Measurements from ENCODE around the gene NEGR1. TPM values are rescaled to one million over a fixed set of nuclear protein-coding genes. Genes with fewer than 3 reads are reported as not detected.

Gene NEGR1
- total RNA-seq, 1 donor from 2014 or later: 8.6 TPM

- Histone ChIP-seq H3K27me3 (ENCODE audit: insufficient read depth, low read length) (no peaks in the 10 kb centered on the region), H3K9ac (ENCODE audit: low read length) (no peak overlapping the region), H3K4me2 (ENCODE audit: low read length) (no peak overlapping the region), H3K4me1 (ENCODE audit: insufficient read depth, low read length) (no peaks in the 10 kb centered on the region), H3K4me3 (ENCODE audit: insufficient read depth, low read depth, low read length) (no peak overlapping the region), H2AFZ (ENCODE audit: low read depth, low read length) (no peak overlapping the region), H3K9me3 (ENCODE audit: insufficient read depth, low read depth, low read length) (no peaks in the 10 kb centered on the region), H3K27ac (ENCODE audit: low read depth, low read length) (no peak overlapping the region), H3K36me3 (ENCODE audit: insufficient read depth, low read length) (no peaks in the 10 kb centered on the region), H4K20me1 (ENCODE audit: insufficient read depth, low read length) (no peaks in the 10 kb centered on the region), H3K79me2 (ENCODE audit: insufficient read depth, low read length) (no peaks in the 10 kb centered on the region)
- Mint-ChIP-seq H3K9me3 (ENCODE audit: unreplicated experiment) (peaks cover 8% of the 10 kb centered on the region), H3K27ac (ENCODE audit: unreplicated experiment) (no peak overlapping the region), H3K36me3 (ENCODE audit: low read depth, unreplicated experiment) (no peaks in the 10 kb centered on the region), H3K27me3 (ENCODE audit: low read depth, unreplicated experiment) (no peaks in the 10 kb centered on the region), H3K4me1 (ENCODE audit: low read depth, unreplicated experiment) (peaks cover 6% of the 10 kb centered on the region), H3K4me3 (ENCODE audit: unreplicated experiment) (no peak overlapping the region)
- TF ChIP-seq, protein P1, sequence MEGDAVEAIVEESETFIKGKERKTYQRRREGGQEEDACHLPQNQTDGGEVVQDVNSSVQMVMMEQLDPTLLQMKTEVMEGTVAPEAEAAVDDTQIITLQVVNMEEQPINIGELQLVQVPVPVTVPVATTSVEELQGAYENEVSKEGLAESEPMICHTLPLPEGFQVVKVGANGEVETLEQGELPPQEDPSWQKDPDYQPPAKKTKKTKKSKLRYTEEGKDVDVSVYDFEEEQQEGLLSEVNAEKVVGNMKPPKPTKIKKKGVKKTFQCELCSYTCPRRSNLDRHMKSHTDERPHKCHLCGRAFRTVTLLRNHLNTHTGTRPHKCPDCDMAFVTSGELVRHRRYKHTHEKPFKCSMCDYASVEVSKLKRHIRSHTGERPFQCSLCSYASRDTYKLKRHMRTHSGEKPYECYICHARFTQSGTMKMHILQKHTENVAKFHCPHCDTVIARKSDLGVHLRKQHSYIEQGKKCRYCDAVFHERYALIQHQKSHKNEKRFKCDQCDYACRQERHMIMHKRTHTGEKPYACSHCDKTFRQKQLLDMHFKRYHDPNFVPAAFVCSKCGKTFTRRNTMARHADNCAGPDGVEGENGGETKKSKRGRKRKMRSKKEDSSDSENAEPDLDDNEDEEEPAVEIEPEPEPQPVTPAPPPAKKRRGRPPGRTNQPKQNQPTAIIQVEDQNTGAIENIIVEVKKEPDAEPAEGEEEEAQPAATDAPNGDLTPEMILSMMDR (IDR thresholded peaks at IDR 0.05; ENCODE audit: insufficient read depth, low read depth, low read length): no peak
- no peak for TF ChIP-seq EZH2 (IDR thresholded peaks at IDR 0.05; ENCODE audit: insufficient read depth, low read length)
- FAIRE-seq (no peak), DNase-seq (ENCODE audit: low read depth) (no peak)
Observed at GRCh38 chr1:72140222-72140621, 142.1 kb downstream of the NEGR1 start.

GRCh38 chr1:72137656-72138055, 144.7 kb downstream of the NEGR1 start:
- Mint-ChIP-seq H3K27ac (ENCODE audit: unreplicated experiment) (no peak overlapping the region), H3K36me3 (ENCODE audit: low read depth, unreplicated experiment) (no peaks in the 10 kb centered on the region), H3K9me3 (ENCODE audit: unreplicated experiment) (peaks cover 10% of the 10 kb centered on the region), H3K27me3 (ENCODE audit: low read depth, unreplicated experiment) (no peaks in the 10 kb centered on the region), H3K4me1 (ENCODE audit: low read depth, unreplicated experiment) (peaks cover 6% of the 10 kb centered on the region), H3K4me3 (ENCODE audit: unreplicated experiment) (no peak overlapping the region)
- no peaks in the 10 kb centered on the region for H3K36me3 ChIP-seq (ENCODE audit: insufficient read depth, low read length)
- H3K9ac ChIP-seq (ENCODE audit: low read length): no peak overlapping the region
- H3K27me3 ChIP-seq (ENCODE audit: insufficient read depth, low read length): no peaks in the 10 kb centered on the region
- H3K79me2 ChIP-seq (ENCODE audit: insufficient read depth, low read length): no peaks in the 10 kb centered on the region
- FAIRE-seq (no peak), DNase-seq (ENCODE audit: low read depth) (no peak)
- H3K4me2 ChIP-seq (ENCODE audit: low read length): no peak overlapping the region
- H2AFZ ChIP-seq (ENCODE audit: low read depth, low read length): no peak overlapping the region
- no peaks in the 10 kb centered on the region for H3K4me1 ChIP-seq (ENCODE audit: insufficient read depth, low read length)
- TF ChIP-seq, protein P1 (IDR thresholded peaks at IDR 0.05; ENCODE audit: insufficient read depth, low read depth, low read length): no peak
- no peak for TF ChIP-seq EZH2 (IDR thresholded peaks at IDR 0.05; ENCODE audit: insufficient read depth, low read length)
- H3K27ac ChIP-seq (ENCODE audit: low read depth, low read length): no peak overlapping the region
- H4K20me1 ChIP-seq (ENCODE audit: insufficient read depth, low read length): no peaks in the 10 kb centered on the region
- H3K4me3 ChIP-seq (ENCODE audit: insufficient read depth, low read depth, low read length): no peak overlapping the region
- H3K9me3 ChIP-seq (ENCODE audit: insufficient read depth, low read depth, low read length): no peaks in the 10 kb centered on the region

DNA sequence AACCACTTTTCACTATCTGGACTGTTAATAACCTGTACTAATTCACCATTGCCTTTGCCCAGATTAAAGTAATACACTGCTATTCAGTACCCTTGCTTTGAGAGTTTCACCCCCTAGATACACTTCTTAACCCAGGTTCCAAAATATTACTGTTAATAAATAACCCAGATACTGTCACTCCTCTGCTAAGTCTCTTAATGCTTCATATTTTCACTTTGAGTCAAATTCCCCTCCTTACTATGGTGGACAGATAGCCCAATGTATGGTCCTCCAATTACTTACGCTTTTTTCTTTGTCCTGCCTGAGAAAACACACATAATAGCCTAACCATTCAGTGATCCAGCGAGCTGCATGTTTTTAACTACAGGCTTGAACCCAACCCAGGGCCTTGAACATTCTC, 152.5 kb downstream of the NEGR1 start:
- H3K36me3 ChIP-seq (ENCODE audit: insufficient read depth, low read length): no peaks in the 10 kb centered on the region
- no peak for DNase-seq (ENCODE audit: low read depth)
- no peaks in the 10 kb centered on the region for H4K20me1 ChIP-seq (ENCODE audit: insufficient read depth, low read length)
- H3K27me3 ChIP-seq (ENCODE audit: insufficient read depth, low read length): no peaks in the 10 kb centered on the region
- Mint-ChIP-seq H3K36me3 (ENCODE audit: low read depth, unreplicated experiment) (no peaks in the 10 kb centered on the region), H3K4me3 (ENCODE audit: unreplicated experiment) (no peak overlapping the region), H3K27me3 (ENCODE audit: low read depth, unreplicated experiment) (no peaks in the 10 kb centered on the region), H3K9me3 (ENCODE audit: unreplicated experiment) (peaks cover 2% of the 10 kb centered on the region), H3K27ac (ENCODE audit: unreplicated experiment) (no peak overlapping the region), H3K4me1 (ENCODE audit: low read depth, unreplicated experiment) (no peaks in the 10 kb centered on the region)
- no peak for FAIRE-seq
- H3K4me1 ChIP-seq (ENCODE audit: insufficient read depth, low read length): no peaks in the 10 kb centered on the region
- TF ChIP-seq EZH2 (IDR thresholded peaks at IDR 0.05; ENCODE audit: insufficient read depth, low read length): no peak
- TF ChIP-seq, protein P1 (IDR thresholded peaks at IDR 0.05; ENCODE audit: insufficient read depth, low read depth, low read length): no peak
- no peak overlapping the region for H3K4me3 ChIP-seq (ENCODE audit: insufficient read depth, low read depth, low read length)
- no peaks in the 10 kb centered on the region for H3K9me3 ChIP-seq (ENCODE audit: insufficient read depth, low read depth, low read length)
- H3K79me2 ChIP-seq (ENCODE audit: insufficient read depth, low read length): no peaks in the 10 kb centered on the region
- H3K27ac ChIP-seq (ENCODE audit: low read depth, low read length): no peak overlapping the region
- no peak overlapping the region for H3K4me2 ChIP-seq (ENCODE audit: low read length)
- H3K9ac ChIP-seq (ENCODE audit: low read length): no peak overlapping the region
- H2AFZ ChIP-seq (ENCODE audit: low read depth, low read length): no peak overlapping the region
